Mammary microvascular endothelial cell (primary cell): ENCODE results near the gene ACAD10. TPM values are rescaled to one million over a fixed set of nuclear protein-coding genes. Genes with fewer than 3 reads are reported as not detected.

Experiments used
- total RNA-seq: library from RNA; depleted of rRNA; stranded (reverse); fragments of >200 nt; gene quantifications from 2 replicates; pipeline ENCODE4 v1.2.3, GENCODE V29; 2015

Gene ACAD10
- total RNA-seq: 12.7 and 13.7 TPM in 2 replicates

DNA sequence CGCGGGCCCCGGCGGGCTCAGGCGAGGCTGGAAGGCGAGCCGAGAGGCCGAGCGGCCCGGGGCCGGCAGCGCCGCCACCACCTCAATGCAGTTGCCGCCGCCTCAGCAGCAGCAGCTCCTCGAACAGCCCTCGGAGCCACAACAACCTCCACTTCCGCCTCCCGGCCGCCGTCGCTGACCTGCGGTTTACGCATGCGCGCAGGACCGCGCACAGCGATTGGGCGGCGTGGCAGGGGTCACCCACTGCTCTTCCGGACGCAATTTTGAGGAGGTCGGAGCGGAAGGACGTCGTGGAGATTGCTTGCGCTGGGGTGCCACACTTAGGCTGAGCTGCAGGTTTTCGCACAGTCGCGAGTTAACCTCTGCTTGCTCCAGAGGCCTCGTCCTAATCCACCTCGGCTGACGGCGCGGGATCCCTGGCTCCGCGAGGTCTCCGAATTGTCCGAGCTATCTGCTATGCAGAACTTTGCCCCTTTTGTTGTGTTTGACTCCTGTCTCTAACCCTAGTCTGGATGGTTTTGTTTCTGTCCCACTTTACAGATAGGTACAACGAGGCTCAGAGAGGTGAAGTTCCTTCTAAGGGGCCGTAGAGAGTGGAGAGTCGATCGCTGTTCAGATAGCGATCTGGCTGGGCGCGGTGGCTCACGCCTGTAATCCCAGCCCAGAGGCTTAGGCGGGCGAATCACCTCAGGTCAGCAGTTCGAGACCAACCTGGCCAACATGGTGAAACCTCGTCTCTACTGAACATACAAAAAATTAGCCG is at the start of gene ACAD10, which contains the start of gene BRAP:
ACAD10 (plus strand) TSS at position 243 of the 763 bp plus-strand sequence. CDS start 6,657 bp downstream, outside the sequence.
BRAP (minus strand) TSS at position 146 of the 763 bp plus-strand sequence. CDS start 164 bp downstream, outside the sequence.

DNA sequence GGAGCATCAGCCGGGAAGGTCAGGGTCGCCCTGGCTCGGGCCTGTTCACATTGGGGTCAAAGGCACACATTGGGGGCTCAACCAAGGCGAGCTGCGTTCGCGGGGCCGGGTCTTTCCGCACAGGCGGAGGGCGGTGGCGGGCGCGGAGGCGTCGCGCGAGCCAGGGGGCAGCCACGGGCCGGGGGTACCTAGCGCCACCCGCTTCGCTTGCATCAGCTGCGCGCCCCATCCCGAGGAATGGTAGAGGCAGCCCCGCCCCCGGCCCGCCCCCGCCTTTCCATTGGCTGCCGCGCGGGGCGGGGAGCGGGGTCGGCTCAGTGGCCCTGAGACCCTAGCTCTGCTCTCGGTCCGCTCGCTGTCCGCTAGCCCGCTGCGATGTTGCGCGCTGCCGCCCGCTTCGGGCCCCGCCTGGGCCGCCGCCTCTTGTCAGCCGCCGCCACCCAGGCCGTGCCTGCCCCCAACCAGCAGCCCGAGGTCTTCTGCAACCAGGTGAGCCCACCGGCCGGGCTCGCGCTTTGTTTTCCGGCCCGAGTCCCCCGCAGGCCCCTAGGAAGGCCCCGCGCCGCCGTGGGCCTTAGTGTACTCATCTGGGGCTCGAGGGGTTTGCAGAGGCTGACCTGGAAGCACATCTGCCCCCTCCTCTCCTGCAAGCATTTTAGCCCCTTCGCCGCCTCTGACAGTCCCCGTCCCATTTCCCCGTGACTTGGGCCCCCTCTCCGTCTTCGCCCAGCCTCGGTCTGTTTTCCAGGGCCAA is 80.9 kb downstream of the ACAD10 start, which contains the start of gene ALDH2:
ALDH2 (plus strand) TSS at position 326 of the 754 bp plus-strand sequence; CDS start at position 376, 50 bp downstream.

Other genes starting within 250 kb of the ACAD10 start
- 11.0 and 20.6 TPM in 2 replicates for gene ATXN2, start 86.7 kb upstream of the ACAD10 start, total RNA-seq
- gene BRAP, start 97 bp upstream of the ACAD10 start, total RNA-seq: 12.0 and 12.4 TPM in 2 replicates
- 25.1 and 28.8 TPM in 2 replicates for gene ALDH2, start 80.9 kb downstream of the ACAD10 start, total RNA-seq
- 35.7 TPM in 2 replicates for gene MAPKAPK5, start 156.2 kb downstream of the ACAD10 start, total RNA-seq